Activated CD4-positive, alpha-beta T cell treated with anti-CD3 and anti-CD28 coated beads, Interleukin-2, Interleukin-4, amounts not matched to agents 100 ng/mL and 50 ng/mL, durations not matched to agents 16 hours and 8 hours (primary cell): ENCODE results near the gene SH3BGR.

ENCODE experiments used
- DNase-seq: peaks from one replicate; pipeline ENCODE4 v3.0.0-alpha.2; 2020; ENCODE audit warnings: low spot score

Gene SH3BGR

GRCh38 chr21:39456665-39457064 lies 4.9 kb downstream of the SH3BGR start:
- no peak for DNase-seq

GRCh38 chr21:39461419-39461818 lies 9.6 kb downstream of the SH3BGR start:
- DNase-seq = peak; percentile 22

- no peak for DNase-seq
These were observed 11.5 kb downstream of the SH3BGR start for GRCh38 chr21:39463308-39463707.

DNA sequence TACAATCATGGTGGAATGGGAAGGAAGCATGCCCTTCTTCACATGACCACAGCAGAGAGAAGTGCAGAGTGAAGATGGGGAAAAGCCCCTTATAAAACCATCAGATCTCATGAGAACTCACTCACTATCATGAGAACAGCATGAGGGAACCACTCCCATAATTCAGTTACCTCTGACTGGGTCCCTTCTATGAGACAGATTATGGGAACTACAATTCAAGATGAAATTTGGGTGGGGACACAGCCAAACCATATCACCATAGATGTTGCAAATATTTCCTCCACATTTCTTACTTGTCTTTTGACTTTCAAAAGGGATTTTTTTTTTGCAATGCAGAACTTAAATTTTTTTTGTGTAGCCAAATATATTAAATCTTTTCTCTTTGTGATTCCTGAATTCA lies 14.8 kb downstream of the SH3BGR start:
- DNase-seq = no peak

DNA sequence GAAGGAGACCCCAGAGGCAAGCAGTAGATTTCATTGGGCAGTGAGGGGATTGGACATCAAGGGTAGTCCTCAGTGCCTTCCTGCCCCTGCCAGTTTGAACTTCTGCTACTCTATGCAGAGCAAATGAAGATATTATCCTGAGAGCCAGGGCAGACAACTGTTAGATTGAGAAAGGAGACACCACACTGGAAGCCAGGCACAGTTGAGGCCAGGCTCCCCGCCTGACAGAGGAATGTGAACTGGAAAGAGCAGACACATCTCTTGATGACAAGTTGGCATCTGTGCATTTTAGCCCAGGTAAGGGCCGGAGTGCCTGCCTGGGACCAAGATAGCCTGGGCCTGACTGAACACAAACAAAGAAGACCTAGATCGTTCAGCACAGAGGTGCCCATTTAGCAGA lies 16.0 kb downstream of the SH3BGR start:
- no peak for DNase-seq

DNA sequence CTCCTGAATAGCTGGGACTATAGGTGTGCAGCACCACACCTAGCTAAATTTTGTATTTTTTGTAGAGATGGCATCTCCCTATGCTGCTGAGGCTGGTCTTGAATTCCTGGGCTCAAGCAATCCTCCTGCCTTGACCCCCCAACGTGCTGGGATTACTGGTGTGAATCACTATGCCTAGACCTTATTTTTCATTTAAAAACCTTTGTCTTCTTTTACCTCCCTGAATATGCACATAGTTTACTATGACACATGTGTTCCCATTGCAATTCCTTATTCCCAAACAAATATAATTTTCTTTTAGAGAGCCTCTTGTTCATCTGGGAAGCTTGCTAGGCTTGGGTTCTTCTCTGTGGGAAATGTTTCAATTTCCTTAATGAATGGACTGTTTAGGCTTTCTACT lies 16.8 kb downstream of the SH3BGR start:
- no peak for DNase-seq

DNA sequence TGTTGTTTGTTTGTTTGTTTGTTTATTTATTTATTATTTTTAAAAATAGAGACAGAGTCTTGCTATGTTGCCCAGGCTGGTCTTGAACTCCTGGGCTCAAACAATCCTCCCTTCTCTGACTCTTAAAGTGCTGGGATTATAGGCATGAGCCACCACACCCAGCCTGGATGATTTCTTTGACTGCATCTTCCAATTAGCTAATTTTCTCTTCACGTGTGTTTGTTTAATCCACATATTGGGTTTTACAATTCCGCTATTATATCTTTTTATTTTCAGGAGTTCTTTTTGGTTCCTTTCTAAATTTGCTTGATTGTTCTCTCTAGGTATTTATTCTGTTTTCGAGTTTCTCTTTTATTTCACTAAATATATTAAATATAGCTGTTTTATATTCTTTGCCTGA lies 19.8 kb downstream of the SH3BGR start:
- DNase-seq = no peak

DNA sequence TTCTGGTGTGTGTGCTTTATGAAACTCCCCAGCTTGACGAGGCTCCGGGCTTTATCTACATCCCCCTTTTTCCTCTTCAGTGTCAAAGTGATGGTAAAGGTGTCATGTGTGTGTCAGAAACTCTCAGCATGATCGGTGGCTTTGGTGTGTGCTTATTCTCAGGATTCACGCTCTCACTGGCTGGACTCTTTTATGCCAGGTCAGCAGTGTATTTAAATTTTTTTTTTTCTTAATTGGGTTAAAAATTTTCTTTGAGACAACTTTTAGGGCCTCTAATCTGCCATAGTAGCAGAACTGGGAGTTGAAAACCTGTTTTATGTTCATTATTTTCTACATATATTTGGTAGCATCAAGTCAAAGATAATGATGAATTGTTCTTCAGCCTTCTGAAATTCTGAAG lies 21.0 kb downstream of the SH3BGR start:
- DNase-seq = no peak

- no peak for DNase-seq
These were observed 22.8 kb downstream of the SH3BGR start for GRCh38 chr21:39474611-39475010.

DNA sequence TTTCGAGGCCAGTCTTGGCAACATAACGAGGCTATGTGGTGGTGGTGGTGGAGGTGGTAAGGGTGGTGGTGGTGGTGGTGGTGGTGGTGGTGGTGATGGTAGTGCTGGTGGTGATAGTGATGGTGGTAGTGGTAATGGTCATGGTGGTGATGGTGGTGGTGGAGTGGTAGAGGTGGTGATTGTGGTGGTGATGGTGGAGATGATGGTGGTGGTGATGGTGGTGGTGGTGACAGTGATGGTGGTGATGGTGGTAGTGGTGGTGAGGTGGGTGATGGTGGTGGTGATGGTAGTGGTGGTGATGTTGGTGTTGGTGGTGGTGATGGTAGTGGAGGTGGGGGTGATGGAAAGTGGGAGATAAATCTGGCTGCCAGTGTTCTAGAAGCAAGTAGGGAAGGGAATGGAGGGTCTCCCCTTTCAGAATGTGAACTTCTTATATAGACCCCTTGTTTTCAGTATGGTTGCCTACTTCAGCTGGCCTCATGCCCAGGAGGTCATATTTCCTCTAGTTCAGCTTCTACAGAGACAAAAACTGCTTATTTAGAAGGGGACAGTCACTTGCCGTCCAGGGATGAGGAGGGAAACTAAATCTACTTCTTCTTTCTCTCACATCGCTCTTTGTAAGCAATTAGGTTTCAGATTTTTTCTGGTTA lies 27.5 kb downstream of the SH3BGR start:
- DNase-seq = no peak

DNA sequence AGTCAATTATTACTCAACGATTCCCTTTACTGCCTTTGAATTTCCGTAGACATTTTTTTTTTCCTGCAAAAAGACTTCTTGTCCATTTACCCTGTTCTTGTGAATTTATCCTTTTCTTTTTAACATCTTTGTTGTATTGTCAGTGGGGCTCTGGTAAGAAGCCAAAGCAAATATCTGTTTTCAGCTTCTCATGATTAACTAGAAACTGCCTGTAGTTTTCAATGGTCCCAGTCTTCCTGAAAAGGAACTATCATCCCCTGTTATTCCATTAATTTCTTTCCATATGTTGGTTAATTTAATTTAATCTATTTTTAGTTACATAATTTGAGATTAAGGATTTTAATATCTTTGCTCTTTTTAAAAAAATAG lies 28.0 kb downstream of the SH3BGR start:
- no peak for DNase-seq

DNA sequence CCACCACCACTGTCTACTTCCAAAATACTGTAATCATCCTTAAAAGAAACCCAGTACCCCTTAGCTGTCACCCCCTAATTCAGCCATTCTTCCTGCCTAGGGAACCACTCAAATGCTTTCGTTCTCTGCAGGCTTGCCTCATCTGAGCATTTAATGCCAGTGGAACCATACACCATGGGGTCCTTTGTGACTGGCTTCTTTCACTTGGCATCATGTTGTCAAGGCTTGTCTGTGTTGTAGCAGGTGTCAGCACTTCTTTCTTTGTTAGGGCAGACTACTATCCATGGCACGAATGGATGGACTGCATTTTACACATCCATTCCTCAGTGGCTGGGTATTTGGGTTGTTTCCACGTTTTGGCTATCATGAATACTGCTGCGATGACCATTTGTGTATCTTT lies 28.5 kb downstream of the SH3BGR start:
- DNase-seq = no peak

GRCh38 chr21:39481886-39482285 lies 30.1 kb downstream of the SH3BGR start:
- DNase-seq = no peak

DNA sequence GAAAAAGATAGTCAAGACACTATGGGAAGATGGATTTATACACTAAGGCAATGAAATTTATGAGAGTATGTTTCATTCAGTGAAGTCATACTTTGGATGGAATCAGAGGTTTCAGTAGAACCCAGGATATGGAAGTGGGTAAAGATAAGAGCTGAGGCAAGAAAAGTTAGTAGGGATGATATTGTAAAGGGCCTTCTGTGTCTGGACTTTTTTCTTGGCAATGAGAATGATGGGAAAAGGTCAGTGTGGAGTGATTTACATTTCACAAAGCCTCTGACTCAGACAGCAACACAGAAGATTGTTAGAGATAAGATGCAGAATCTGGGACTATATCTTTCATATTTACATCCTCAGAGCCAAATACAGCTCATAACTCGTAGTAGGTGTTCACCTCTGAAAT lies 32.1 kb downstream of the SH3BGR start:
- DNase-seq = no peak

GRCh38 chr21:39484711-39485276 lies 33.0 kb downstream of the SH3BGR start:
- DNase-seq = no peak

DNA sequence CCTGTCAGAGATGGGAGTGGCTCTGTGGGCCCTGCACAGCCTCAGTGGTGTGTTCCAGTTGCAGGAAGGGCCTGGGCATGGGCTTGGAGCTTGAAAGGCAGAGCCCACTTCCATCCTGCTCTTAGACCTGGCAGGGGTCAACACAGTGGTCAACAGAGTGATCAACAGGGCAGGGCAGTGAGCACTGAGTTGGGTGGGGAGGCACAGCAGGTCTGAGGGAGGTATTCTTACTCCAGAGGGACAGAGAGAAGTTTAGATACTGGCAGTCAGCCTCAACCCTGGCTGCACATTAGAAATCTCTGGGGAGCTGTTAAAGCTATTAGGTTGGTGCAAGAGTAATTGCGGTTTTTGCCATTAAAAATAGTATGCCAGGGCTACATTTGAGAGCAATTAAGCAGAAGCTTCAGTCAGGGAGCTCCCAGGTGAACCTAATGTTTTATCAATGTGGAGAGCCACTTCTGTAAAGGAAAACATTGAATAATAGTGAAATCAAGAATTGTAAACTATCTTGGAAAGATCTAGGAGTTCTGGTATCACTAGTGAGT lies 37.7 kb downstream of the SH3BGR start:
- DNase-seq = no peak

GRCh38 chr21:39499156-39499555 lies 47.4 kb downstream of the SH3BGR start:
- no peak for DNase-seq

DNA sequence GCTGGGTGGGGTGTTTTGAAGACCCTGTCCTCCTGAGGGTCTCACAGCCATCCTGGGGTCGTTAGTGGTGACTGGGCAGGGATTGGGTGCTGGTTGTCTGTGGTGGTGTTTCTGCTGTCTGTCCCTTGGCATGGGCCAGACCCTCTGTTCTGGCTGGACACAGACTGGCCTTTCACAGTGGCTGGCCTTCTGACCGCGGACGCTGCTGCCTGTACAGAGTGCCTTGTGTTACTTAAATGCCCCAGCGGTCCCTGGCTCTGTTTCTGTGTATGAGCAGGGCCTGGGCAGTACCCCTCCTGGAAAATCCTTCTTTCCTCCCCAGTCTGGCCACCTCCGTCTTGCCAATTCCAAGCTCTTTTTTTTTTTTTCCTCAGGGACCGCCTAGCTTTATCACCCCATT lies 50.9 kb downstream of the SH3BGR start:
- DNase-seq = no peak

DNA sequence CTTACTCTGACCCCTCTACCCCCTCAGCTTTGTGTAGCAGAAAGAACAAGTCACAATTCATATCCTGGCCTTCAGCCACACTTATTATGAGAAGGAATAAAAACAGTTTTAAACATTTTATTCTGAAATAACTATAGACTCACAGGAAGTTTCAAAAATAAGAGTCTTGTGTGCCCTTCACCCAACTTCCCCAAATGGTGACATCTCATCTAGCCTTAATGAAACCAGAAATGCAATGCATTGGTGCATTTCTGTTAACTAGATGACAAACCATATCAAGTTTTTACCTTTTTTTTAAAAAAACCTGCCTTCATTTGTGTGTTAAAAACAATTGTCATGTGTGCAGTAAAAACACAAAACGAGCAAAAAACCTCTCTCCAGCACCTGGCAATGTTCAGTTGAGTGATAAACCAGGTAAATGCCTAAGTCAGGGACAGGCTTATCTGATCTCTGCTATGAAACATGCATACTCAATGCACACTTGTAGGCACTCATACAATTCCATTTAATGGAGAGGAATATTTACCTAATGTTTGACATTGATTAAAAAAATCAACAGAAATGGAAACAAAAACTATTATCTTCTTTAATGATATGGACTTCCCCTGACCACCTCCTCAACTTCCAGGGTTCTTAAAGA lies 51.5 kb downstream of the SH3BGR start:
- DNase-seq = no peak

GRCh38 chr21:39504230-39504629 lies 52.5 kb downstream of the SH3BGR start:
- DNase-seq = no peak

GRCh38 chr21:39510240-39510639 lies 58.5 kb downstream of the SH3BGR start:
- no peak for DNase-seq

GRCh38 chr21:39511102-39511501 lies 59.3 kb downstream of the SH3BGR start:
- no peak for DNase-seq

- no peak for DNase-seq
These were observed 62.0 kb downstream of the SH3BGR start for GRCh38 chr21:39513735-39514134.
